ENCODE measurements around the gene PPP2R2C.

DNA sequence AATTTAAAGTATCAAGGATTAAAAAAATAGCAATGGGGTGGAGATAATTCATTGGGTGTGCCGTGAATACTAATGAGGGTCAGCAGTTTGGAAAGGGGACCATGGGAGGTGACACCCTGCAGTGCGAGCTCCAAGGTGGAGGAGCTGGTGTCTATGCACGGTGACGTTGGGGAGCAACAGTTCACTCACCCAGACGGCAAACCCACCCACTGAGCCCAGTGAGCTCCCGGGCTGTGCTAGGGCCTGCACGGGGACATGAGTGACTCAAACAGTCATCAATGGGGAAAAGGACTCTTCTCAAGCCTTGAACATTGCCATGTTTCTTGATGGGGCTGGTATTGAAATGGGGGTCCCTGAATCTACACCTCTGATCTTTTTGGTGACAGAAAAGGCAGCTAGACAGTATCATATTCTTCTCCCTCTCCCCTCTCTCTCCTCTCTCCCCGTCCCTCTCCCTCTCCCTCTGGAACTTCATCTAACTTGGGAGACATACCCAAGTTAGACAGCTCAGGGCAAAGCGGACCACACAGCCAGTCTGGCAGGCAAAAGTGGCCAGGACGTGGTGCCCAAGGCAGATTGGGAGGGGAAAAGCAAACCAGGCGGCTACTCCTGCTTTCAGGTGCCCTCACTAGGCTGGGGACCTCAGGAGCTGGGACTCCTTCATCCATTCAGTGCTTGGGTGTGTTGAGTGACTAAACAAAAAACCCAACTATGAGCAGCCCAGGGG is 26.3 kb upstream of the PPP2R2C start:
- TF ChIP-seq, protein P1, sequence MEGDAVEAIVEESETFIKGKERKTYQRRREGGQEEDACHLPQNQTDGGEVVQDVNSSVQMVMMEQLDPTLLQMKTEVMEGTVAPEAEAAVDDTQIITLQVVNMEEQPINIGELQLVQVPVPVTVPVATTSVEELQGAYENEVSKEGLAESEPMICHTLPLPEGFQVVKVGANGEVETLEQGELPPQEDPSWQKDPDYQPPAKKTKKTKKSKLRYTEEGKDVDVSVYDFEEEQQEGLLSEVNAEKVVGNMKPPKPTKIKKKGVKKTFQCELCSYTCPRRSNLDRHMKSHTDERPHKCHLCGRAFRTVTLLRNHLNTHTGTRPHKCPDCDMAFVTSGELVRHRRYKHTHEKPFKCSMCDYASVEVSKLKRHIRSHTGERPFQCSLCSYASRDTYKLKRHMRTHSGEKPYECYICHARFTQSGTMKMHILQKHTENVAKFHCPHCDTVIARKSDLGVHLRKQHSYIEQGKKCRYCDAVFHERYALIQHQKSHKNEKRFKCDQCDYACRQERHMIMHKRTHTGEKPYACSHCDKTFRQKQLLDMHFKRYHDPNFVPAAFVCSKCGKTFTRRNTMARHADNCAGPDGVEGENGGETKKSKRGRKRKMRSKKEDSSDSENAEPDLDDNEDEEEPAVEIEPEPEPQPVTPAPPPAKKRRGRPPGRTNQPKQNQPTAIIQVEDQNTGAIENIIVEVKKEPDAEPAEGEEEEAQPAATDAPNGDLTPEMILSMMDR (IDR thresholded peaks at IDR 0.05; ENCODE audit: low read depth, low read length): no peak
- TF ChIP-seq POLR2A (IDR thresholded peaks at IDR 0.05; ENCODE audit: extremely low read depth, insufficient read length): no peak

Measured in NB4 (cell line).